ENCODE measurements around the gene EHBP1L1.
"Not testable (repeated sequence)": the region's sequence is repeated elsewhere in the genome, so short reads cannot be mapped to it uniquely, and the experiment has no call there.

Gene EHBP1L1

GRCh38 chr11:65562788-65563187 is 13.1 kb upstream of the EHBP1L1 start:
- DNase-seq = no peak

- DNase-seq = no peak
Measured at GRCh38 chr11:65563601-65564000, 12.3 kb upstream of the EHBP1L1 start.

- not testable (repeated sequence) for DNase-seq
Measured at GRCh38 chr11:65564879-65565559, 10.8 kb upstream of the EHBP1L1 start.

GRCh38 chr11:65565624-65566453 is 10.0 kb upstream of the EHBP1L1 start:
- peak; percentile 54 for DNase-seq

GRCh38 chr11:65569164-65569972 is 6.5 kb upstream of the EHBP1L1 start:
- no peak for DNase-seq

GRCh38 chr11:65569973-65570918 is 5.6 kb upstream of the EHBP1L1 start, which contains the start of gene ZNRD2:
Gene ZNRD2, plus strand, starts transcription at chr11:65570477. Its CDS starts 15 bp downstream, at chr11:65570492.
- peak; percentile 98 for DNase-seq

- DNase-seq = no peak
Measured at GRCh38 chr11:65571420-65571819, 4.4 kb upstream of the EHBP1L1 start.

- DNase-seq = no peak
Measured at GRCh38 chr11:65571940-65572339, 3.9 kb upstream of the EHBP1L1 start.

GRCh38 chr11:65572356-65573051 is 3.3 kb upstream of the EHBP1L1 start, which contains the start of gene FAM89B:
Gene FAM89B, plus strand, starts transcription at chr11:65572538. Its CDS starts 132 bp downstream, at chr11:65572670.
- peak; percentile 90 for DNase-seq

GRCh38 chr11:65573391-65574079 is 2.3 kb upstream of the EHBP1L1 start:
- DNase-seq = no peak

- peak; percentile 78 for DNase-seq
Measured at GRCh38 chr11:65574109-65574810, 1.6 kb upstream of the EHBP1L1 start.

GRCh38 chr11:65574811-65575567 is 864 bp upstream of the EHBP1L1 start:
- DNase-seq = peak; percentile 45

- no peak for DNase-seq
Measured at GRCh38 chr11:65576232-65576866, 496 bp downstream of the EHBP1L1 start.

GRCh38 chr11:65576867-65577755 is 1.3 kb downstream of the EHBP1L1 start:
- DNase-seq = no peak

GRCh38 chr11:65577756-65578109 is 1.9 kb downstream of the EHBP1L1 start:
- DNase-seq = no peak

GRCh38 chr11:65578134-65578533 is 2.3 kb downstream of the EHBP1L1 start:
- no peak for DNase-seq

- no peak for DNase-seq
Measured at GRCh38 chr11:65578667-65579066, 2.8 kb downstream of the EHBP1L1 start.

GRCh38 chr11:65579291-65579690 is 3.4 kb downstream of the EHBP1L1 start:
- no peak for DNase-seq

Measured in activated gamma-delta T cell treated with Interleukin-2 at 50 U/mL for 16 hours (primary cell).